NT2/D1 (cell line): Measurements from ENCODE around the gene ADD2.

ENCODE experiments used
- YY1 ChIP-seq: IDR thresholded peaks from 2 replicates; pipeline ENCODE4 v1.6.1; 2011; ENCODE audit not compliant: insufficient read length, insufficient read depth
- ZNF274 ChIP-seq: IDR thresholded peaks from 2 replicates; pipeline ENCODE4 v1.6.1; 2011; ENCODE audit warnings: mild to moderate bottlenecking, low read depth, low read length

GRCh38 chr2:70806013-70806412, 38.0 kb upstream of the ADD2 start:
- no peak for TF ChIP-seq ZNF274
- no peak for TF ChIP-seq YY1
